MCF 10A (cell line): Measurements from ENCODE around the gene IL17RD. TPM values are rescaled to one million over a fixed set of nuclear protein-coding genes. Genes with fewer than 3 reads are reported as not detected.

Experiments
- BruUV-seq: library from RNA; stranded (reverse); fragments of 400-500 nt; replicated peaks from 2 replicates; lab custom pipeline; 2021; lab: Mats Ljungman, UMichigan
- CTCF ChIA-PET: fragments of 300-600 bp; sonication (Branson Sonifier 250); formaldehyde crosslinking; extraction: SDS; loops from one replicate; lab custom pipeline; 2021; ENCODE audit warnings: antibody characterized with exemption, inconsistent platforms; lab: Yijun Ruan, JAX
- POLR2A ChIA-PET: fragments of 300-600, 350-650 bp; sonication (Branson Sonifier 250); formaldehyde crosslinking; extraction: SDS; loops from one replicate; lab custom pipeline; 2020; ENCODE audit warnings: antibody characterized with exemption, inconsistent platforms; lab: Yijun Ruan, JAX
- DNase-seq: peaks from one replicate; pipeline ENCODE4 v3.0.0-alpha.2; 2018; ENCODE audit not compliant: unreplicated experiment
- H3K27ac Mint-ChIP-seq: one replicate; pipeline ENCODE4 v1.8.0; 2022; ENCODE audit warnings: mild to moderate bottlenecking, low read depth, mixed read lengths; ENCODE audit not compliant: unreplicated experiment
- H3K27me3 Mint-ChIP-seq: one replicate; pipeline ENCODE4 v1.8.0; 2022; ENCODE audit warnings: mixed read lengths; ENCODE audit not compliant: insufficient read depth, unreplicated experiment
- H3K36me3 Mint-ChIP-seq: one replicate; pipeline ENCODE4 v1.8.0; 2022; ENCODE audit warnings: mild to moderate bottlenecking, moderate library complexity, mixed read lengths; ENCODE audit not compliant: insufficient read depth, unreplicated experiment
- H3K4me1 Mint-ChIP-seq: one replicate; pipeline ENCODE4 v1.8.0; 2022; ENCODE audit warnings: mixed read lengths; ENCODE audit not compliant: insufficient read depth, unreplicated experiment
- H3K4me3 Mint-ChIP-seq: one replicate; pipeline ENCODE4 v1.8.0; 2022; ENCODE audit warnings: mild to moderate bottlenecking, moderate library complexity, mixed read lengths; ENCODE audit not compliant: unreplicated experiment
- H3K9me3 Mint-ChIP-seq: one replicate; pipeline ENCODE4 v1.8.0; 2022; ENCODE audit warnings: mixed read lengths; ENCODE audit not compliant: unreplicated experiment
- intact Hi-C: fragments of 100-400 bp; cut with micrococcal nuclease; formaldehyde crosslinking; loops from 2 replicates; pipeline ENCODE4 v1.14.1; 2022
- total RNA-seq: library from RNA; stranded (reverse); gene quantifications from 2 replicates; pipeline ENCODE4 v1.2.3, GENCODE V29; 2022
- TF ChIP-seq, protein P1 (sequence below): fragments of 200-600 bp; IDR thresholded peaks from one replicate; pipeline ENCODE4 v1.8.0; 2022; ENCODE audit warnings: antibody characterized with exemption, mild to moderate bottlenecking; ENCODE audit not compliant: unreplicated experiment

Gene IL17RD
- total RNA-seq, 1 experiment from 2014 or later = 1.2 TPM

DNA sequence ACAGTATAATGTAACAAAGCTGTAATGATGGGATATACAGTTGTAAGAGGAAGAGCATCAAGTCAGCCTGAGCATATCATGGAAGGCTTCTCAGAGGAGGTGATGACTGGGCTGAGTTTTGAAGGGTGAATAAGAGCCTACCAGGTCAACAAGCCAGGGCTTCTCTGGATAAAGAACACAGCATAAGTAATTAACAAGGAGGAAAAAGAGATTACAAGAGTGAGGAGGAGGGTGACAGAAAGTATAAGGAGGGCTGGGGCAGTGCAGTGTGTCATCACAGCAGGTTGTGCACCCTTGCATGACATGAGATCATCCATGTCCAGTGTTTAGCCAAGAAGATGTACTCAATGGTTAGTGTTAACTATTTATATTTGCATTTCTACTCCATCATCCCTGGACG is 121.6 kb downstream of the IL17RD start:
- Mint-ChIP-seq H3K4me3 (no peak overlapping the region), H3K27ac (no peak overlapping the region), H3K27me3 (no peaks in the 10 kb centered on the region), H3K4me1 (peaks cover 8% of the 10 kb centered on the region), H3K9me3 (no peaks in the 10 kb centered on the region), H3K36me3 (no peaks in the 10 kb centered on the region)
- ChIA-PET POLR2A (interaction anchor here (0.9 kb wide), 1 partner anchor 36 kb away, joined by 3 read pairs; no protein-coding TSS in a partner anchor), CTCF (interaction anchor here (0.6 kb wide), 1 partner anchor 94 kb away, joined by 3 read pairs; no protein-coding TSS in a partner anchor)
- no TSS peak for BruUV-seq
- intact Hi-C loops = no loop called here
- TF ChIP-seq, protein P1, sequence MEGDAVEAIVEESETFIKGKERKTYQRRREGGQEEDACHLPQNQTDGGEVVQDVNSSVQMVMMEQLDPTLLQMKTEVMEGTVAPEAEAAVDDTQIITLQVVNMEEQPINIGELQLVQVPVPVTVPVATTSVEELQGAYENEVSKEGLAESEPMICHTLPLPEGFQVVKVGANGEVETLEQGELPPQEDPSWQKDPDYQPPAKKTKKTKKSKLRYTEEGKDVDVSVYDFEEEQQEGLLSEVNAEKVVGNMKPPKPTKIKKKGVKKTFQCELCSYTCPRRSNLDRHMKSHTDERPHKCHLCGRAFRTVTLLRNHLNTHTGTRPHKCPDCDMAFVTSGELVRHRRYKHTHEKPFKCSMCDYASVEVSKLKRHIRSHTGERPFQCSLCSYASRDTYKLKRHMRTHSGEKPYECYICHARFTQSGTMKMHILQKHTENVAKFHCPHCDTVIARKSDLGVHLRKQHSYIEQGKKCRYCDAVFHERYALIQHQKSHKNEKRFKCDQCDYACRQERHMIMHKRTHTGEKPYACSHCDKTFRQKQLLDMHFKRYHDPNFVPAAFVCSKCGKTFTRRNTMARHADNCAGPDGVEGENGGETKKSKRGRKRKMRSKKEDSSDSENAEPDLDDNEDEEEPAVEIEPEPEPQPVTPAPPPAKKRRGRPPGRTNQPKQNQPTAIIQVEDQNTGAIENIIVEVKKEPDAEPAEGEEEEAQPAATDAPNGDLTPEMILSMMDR = no peak
- no peak for DNase-seq

DNA sequence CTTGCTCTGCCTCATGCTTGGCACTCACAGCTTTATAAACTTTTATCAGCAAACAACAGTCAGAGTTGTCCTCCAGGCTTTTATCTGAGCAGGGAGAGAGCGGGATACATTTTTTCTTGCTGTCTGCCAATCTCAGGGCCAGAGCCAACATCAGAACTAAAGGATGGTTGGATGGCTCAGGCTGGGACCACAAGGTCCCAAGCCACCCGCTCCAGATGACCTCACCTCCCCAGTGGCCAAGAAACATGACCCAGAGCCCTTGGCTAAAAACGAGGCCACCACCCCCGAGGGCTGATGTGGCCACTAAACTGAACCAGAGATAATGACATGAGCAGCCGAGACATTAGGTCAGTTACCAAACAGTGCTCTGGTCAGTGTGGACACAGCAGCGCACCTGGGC is 123.5 kb downstream of the IL17RD start:
- Mint-ChIP-seq H3K9me3 (no peaks in the 10 kb centered on the region), H3K27ac (no peak overlapping the region), H3K4me1 (no peaks in the 10 kb centered on the region), H3K4me3 (no peak overlapping the region), H3K36me3 (no peaks in the 10 kb centered on the region), H3K27me3 (no peaks in the 10 kb centered on the region)
- DNase-seq = no peak
- ChIA-PET POLR2A (interaction anchor here (0.8 kb wide), 1 partner anchor 27 kb away, joined by 3 read pairs; no protein-coding TSS in a partner anchor), CTCF (interaction anchor here (0.6 to 1.1 kb wide), 2 partner anchors 8 to 36 kb away, joined by 4 to 5 read pairs; no protein-coding TSS in a partner anchor)
- intact Hi-C loops = no loop called here
- no TSS peak for BruUV-seq
- TF ChIP-seq, protein P1 = no peak

Other genes starting within 250 kb of the IL17RD start
- 0.12 TPM in 1 of 2 replicates, not detected in the other for gene SPATA12, start 104.7 kb downstream of the IL17RD start, total RNA-seq
- 0.66 and 1.3 TPM in 2 replicates for gene HESX1, start 34.6 kb upstream of the IL17RD start, total RNA-seq
- gene APPL1, start 62.4 kb upstream of the IL17RD start, total RNA-seq = 26.4 and 35.4 TPM in 2 replicates
- not detected in 2 replicates for gene ASB14, start 127.3 kb upstream of the IL17RD start, total RNA-seq